ENCODE measurements around the gene GPC6.

DNA sequence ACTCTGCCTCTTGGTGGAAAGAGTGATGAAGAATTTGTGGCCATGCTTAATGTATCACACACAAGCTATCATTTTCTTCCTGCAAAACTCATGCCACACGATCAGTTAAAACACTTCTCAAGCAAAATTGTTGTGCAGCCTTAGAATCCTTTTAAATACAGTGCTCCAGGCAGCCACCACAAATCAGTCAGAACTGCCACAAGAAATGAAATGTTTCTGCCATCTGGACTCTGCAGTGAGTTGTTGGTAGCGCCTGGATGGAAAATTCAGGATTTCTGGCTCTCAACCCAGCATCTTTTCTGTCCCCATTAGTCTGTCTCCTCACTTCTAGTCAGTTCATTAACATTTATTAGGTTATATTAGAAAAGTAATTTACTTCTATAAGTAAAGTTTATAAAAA, 179.5 kb downstream of the GPC6 start:
- TF ChIP-seq POLR2A (IDR thresholded peaks at IDR 0.05) (no peak), POLR2AphosphoS5 (IDR thresholded peaks at IDR 0.05) (no peak)
- TF ChIP-seq, protein P1, sequence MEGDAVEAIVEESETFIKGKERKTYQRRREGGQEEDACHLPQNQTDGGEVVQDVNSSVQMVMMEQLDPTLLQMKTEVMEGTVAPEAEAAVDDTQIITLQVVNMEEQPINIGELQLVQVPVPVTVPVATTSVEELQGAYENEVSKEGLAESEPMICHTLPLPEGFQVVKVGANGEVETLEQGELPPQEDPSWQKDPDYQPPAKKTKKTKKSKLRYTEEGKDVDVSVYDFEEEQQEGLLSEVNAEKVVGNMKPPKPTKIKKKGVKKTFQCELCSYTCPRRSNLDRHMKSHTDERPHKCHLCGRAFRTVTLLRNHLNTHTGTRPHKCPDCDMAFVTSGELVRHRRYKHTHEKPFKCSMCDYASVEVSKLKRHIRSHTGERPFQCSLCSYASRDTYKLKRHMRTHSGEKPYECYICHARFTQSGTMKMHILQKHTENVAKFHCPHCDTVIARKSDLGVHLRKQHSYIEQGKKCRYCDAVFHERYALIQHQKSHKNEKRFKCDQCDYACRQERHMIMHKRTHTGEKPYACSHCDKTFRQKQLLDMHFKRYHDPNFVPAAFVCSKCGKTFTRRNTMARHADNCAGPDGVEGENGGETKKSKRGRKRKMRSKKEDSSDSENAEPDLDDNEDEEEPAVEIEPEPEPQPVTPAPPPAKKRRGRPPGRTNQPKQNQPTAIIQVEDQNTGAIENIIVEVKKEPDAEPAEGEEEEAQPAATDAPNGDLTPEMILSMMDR (IDR thresholded peaks at IDR 0.05): no peak
